ENCODE measurements around the gene ZNF330.

ZNF330 gene

GRCh38 chr4:141246683-141247429 lies 26.2 kb downstream of the ZNF330 start:
- no peak overlapping the region for H3K4me3 ChIP-seq (ENCODE audit: control insufficient read depth, low read depth, low read length)
- no peak for DNase-seq (ENCODE audit: low read depth)
- TF ChIP-seq CTCF (conservative IDR thresholded peaks at IDR 0.05; ENCODE audit: control insufficient read depth, insufficient read depth, low read depth, low read length), result no peak

GRCh38 chr4:141247430-141247780 lies 26.7 kb downstream of the ZNF330 start:
- H3K4me3 ChIP-seq (ENCODE audit: control insufficient read depth, low read depth, low read length), result no peak overlapping the region
- TF ChIP-seq CTCF (conservative IDR thresholded peaks at IDR 0.05; ENCODE audit: control insufficient read depth, insufficient read depth, low read depth, low read length), result no peak
- peak; percentile 37 for DNase-seq (ENCODE audit: low read depth)

GRCh38 chr4:141248029-141248428 lies 27.3 kb downstream of the ZNF330 start:
- DNase-seq (ENCODE audit: low read depth), result peak; percentile 84
- H3K4me3 ChIP-seq (ENCODE audit: control insufficient read depth, low read depth, low read length), result no peak overlapping the region
- TF ChIP-seq CTCF (conservative IDR thresholded peaks at IDR 0.05; ENCODE audit: control insufficient read depth, insufficient read depth, low read depth, low read length), result no peak

GRCh38 chr4:141248486-141248885 lies 27.8 kb downstream of the ZNF330 start:
- DNase-seq (ENCODE audit: low read depth), result no peak
- H3K4me3 ChIP-seq (ENCODE audit: control insufficient read depth, low read depth, low read length), result no peak overlapping the region
- no peak for TF ChIP-seq CTCF (conservative IDR thresholded peaks at IDR 0.05; ENCODE audit: control insufficient read depth, insufficient read depth, low read depth, low read length)

- no peak overlapping the region for H3K4me3 ChIP-seq (ENCODE audit: control insufficient read depth, low read depth, low read length)
- no peak for TF ChIP-seq CTCF (conservative IDR thresholded peaks at IDR 0.05; ENCODE audit: control insufficient read depth, insufficient read depth, low read depth, low read length)
- DNase-seq (ENCODE audit: low read depth), result no peak
Measured at GRCh38 chr4:141254326-141254725, 33.6 kb downstream of the ZNF330 start.

GRCh38 chr4:141255016-141255415 lies 34.3 kb downstream of the ZNF330 start:
- no peak overlapping the region for H3K4me3 ChIP-seq (ENCODE audit: control insufficient read depth, low read depth, low read length)
- TF ChIP-seq CTCF (conservative IDR thresholded peaks at IDR 0.05; ENCODE audit: control insufficient read depth, insufficient read depth, low read depth, low read length), result no peak
- peak; percentile 35 for DNase-seq (ENCODE audit: low read depth)

GRCh38 chr4:141258558-141258957 lies 37.9 kb downstream of the ZNF330 start:
- no peak for TF ChIP-seq CTCF (conservative IDR thresholded peaks at IDR 0.05; ENCODE audit: control insufficient read depth, insufficient read depth, low read depth, low read length)
- no peak overlapping the region for H3K4me3 ChIP-seq (ENCODE audit: control insufficient read depth, low read depth, low read length)
- no peak for DNase-seq (ENCODE audit: low read depth)
